Thyroid gland (tissue), 4 donors: ENCODE measurements around the gene PROX2. TPM values are rescaled to one million over a fixed set of nuclear protein-coding genes. Genes with fewer than 3 reads are reported as not detected.

ENCODE experiments used
- DNase-seq, 2 donors: peaks; one replicate each; pipeline ENCODE4 v3.0.0-alpha.2; 2019
- H3K27ac ChIP-seq, 3 donors: fragments of 200-600 bp; sonication (generic); 1 replicate in 2 of 3; 2 replicates in 1 of 3; pipeline ENCODE4 v1.5.1; 2016 to 2019; ENCODE audit warnings: mild to moderate bottlenecking in 1 of 3, moderate library complexity in 1 of 3
- H3K27me3 ChIP-seq: fragments of 200-600 bp; sonication (generic); one replicate; pipeline ENCODE4 v1.5.1; 2019
- H3K36me3 ChIP-seq, 2 donors: fragments of 200-600 bp; sonication (generic); one replicate each; pipeline ENCODE4 v1.5.1; 2016 to 2019
- H3K4me1 ChIP-seq, 2 donors: fragments of 200-600 bp; sonication (generic); one replicate each; pipeline ENCODE4 v1.5.1; 2017 to 2019
- H3K4me3 ChIP-seq, 3 donors: fragments of 200-600 bp; sonication (generic); replicated peaks in 1 of 3; 1 replicate in 2 of 3; 2 replicates in 1 of 3; pipeline ENCODE4 v1.5.1; 2016; ENCODE audit warnings: mild to moderate bottlenecking in 1 of 3
- H3K9me3 ChIP-seq: fragments of 200-600 bp; sonication (generic); one replicate; pipeline ENCODE4 v1.5.1; 2017
- POLR2A ChIP-seq, 2 donors: fragments of 450-650 bp; IDR thresholded peaks; one replicate each; pipeline ENCODE4 v1.6.1; 2017; ENCODE audit warnings: antibody characterized with exemption in 2 of 2, mild to moderate bottlenecking in 2 of 2, moderate library complexity in 1 of 2
- WGBS, 2 donors: methylation state at CpG; one replicate each; pipeline ENCODE4 v1.1.5; 2017; 5-methylcytosine and 5-hydroxymethylcytosine counted together
- intact Hi-C: fragments of 100-400 bp; cut with DNase I; formaldehyde crosslinking; loops from one replicate; pipeline ENCODE4 v1.15.1; 2023
- total RNA-seq, 4 donors: library from RNA; depleted of rRNA; stranded (reverse); fragments of >200 nt; gene quantifications; one replicate each; pipeline ENCODE4 v1.2.3, GENCODE V29; 2016
- TF ChIP-seq, protein P1 (sequence below), 6 experiments: fragments of 200-600 bp in 3 of 6; fragments of 450-650 bp in 3 of 6; sonication (generic) in 3 of 6; IDR thresholded peaks; one replicate each; pipeline ENCODE4 v1.5.1; 2016 to 2019; ENCODE audit warnings: antibody characterized with exemption in 6 of 6, mild to moderate bottlenecking in 2 of 6, inconsistent platforms in 1 of 6, moderate library complexity in 1 of 6

Gene PROX2
- total RNA-seq, 4 donors from 2014 or later = not detected

DNA sequence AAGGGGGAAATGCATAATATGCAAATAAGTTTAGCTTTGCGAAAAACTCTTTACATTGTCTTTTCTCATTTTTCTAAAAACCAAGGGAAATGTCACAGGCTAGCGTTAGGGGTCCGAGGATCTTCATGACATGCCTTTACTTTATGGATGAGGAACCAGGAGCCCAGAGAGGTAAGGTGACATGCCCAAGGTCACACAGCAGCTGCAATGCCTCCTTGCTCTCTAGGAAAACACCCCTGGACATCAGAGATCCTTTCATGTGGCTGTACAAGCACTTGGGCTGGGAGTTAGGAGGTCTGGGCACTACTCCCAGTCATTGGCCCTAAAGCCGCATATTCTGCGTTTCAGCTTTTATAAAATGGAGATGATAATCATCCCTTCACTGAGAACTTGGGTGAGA, 741 bp downstream of the PROX2 start:
- no peak overlapping the region for H3K4me3 ChIP-seq
- TF ChIP-seq, protein P1, sequence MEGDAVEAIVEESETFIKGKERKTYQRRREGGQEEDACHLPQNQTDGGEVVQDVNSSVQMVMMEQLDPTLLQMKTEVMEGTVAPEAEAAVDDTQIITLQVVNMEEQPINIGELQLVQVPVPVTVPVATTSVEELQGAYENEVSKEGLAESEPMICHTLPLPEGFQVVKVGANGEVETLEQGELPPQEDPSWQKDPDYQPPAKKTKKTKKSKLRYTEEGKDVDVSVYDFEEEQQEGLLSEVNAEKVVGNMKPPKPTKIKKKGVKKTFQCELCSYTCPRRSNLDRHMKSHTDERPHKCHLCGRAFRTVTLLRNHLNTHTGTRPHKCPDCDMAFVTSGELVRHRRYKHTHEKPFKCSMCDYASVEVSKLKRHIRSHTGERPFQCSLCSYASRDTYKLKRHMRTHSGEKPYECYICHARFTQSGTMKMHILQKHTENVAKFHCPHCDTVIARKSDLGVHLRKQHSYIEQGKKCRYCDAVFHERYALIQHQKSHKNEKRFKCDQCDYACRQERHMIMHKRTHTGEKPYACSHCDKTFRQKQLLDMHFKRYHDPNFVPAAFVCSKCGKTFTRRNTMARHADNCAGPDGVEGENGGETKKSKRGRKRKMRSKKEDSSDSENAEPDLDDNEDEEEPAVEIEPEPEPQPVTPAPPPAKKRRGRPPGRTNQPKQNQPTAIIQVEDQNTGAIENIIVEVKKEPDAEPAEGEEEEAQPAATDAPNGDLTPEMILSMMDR (IDR thresholded peaks at IDR 0.05) = no peak
- TF ChIP-seq POLR2A (IDR thresholded peaks at IDR 0.05) = no peak
- H3K27me3 ChIP-seq = no peaks in the 10 kb centered on the region
- no peaks in the 10 kb centered on the region for H3K36me3 ChIP-seq
- DNase-seq = no peak
- WGBS, 2 donors = 92 to 94% methylated on average over 5 of the region's 5 CpGs
- H3K27ac ChIP-seq = no peak overlapping the region
- intact Hi-C loops = no loop called here
- no peaks in the 10 kb centered on the region for H3K9me3 ChIP-seq
- no peaks in the 10 kb centered on the region for H3K4me1 ChIP-seq

DNA sequence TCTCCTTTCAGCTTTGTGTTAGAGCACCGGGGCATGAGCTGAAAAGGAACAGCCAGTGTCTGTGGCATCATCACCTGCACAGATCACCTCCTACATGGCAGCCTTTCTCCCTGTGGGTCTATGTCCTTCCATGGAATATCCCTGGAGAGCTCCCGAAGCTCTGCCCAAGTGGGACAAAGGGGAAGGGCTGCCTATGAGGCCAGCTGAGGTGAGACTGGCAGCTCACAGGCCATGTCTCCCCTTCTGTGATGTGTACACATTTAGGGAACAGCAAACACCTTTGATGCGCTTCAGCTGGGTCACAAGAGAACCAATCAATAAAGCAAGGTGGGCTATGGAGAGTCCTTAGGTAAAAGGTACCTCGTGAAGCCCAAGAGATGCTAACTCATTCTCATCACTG, 4.1 kb downstream of the PROX2 start:
- no peak for TF ChIP-seq POLR2A (IDR thresholded peaks at IDR 0.05)
- TF ChIP-seq, protein P1 (IDR thresholded peaks at IDR 0.05) = no peak
- no peaks in the 10 kb centered on the region for H3K27me3 ChIP-seq
- no peaks in the 10 kb centered on the region for H3K36me3 ChIP-seq
- no peak overlapping the region for H3K27ac ChIP-seq
- 86 to 94% methylated on average over 4 of the region's 4 CpGs for WGBS, 2 donors
- H3K4me3 ChIP-seq = no peak overlapping the region
- intact Hi-C loops = no loop called here
- no peak for DNase-seq
- no peaks in the 10 kb centered on the region for H3K4me1 ChIP-seq
- H3K9me3 ChIP-seq = no peaks in the 10 kb centered on the region

DNA sequence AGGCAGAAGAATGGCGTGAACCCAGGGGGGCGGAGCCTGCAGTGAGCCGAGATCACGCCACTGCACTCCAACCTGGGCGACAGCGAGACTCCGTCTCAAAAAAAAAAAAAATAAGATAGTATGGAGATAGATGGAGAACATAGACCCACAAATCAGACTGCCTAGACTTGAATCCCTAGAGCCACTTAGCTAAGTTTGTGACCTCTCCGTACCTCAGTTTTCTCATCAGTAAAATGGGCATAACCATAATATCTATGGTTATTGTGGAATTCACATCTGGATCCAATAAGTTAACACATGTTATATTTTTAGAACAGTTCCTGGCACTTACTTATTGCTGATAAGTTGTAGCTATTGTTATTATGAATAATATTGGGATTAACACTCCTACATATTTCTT, 7.2 kb downstream of the PROX2 start:
- H3K9me3 ChIP-seq = no peaks in the 10 kb centered on the region
- no peak for TF ChIP-seq POLR2A (IDR thresholded peaks at IDR 0.05)
- TF ChIP-seq, protein P1 (IDR thresholded peaks at IDR 0.05) = no peak
- H3K4me3 ChIP-seq = no peak overlapping the region
- DNase-seq = no peak
- H3K36me3 ChIP-seq = no peaks in the 10 kb centered on the region
- H3K27ac ChIP-seq = no peak overlapping the region
- WGBS, 2 donors = 92 to 95% methylated on average over 8 of the region's 8 CpGs
- no peaks in the 10 kb centered on the region for H3K4me1 ChIP-seq
- intact Hi-C loops = no loop called here
- H3K27me3 ChIP-seq = no peaks in the 10 kb centered on the region

DNA sequence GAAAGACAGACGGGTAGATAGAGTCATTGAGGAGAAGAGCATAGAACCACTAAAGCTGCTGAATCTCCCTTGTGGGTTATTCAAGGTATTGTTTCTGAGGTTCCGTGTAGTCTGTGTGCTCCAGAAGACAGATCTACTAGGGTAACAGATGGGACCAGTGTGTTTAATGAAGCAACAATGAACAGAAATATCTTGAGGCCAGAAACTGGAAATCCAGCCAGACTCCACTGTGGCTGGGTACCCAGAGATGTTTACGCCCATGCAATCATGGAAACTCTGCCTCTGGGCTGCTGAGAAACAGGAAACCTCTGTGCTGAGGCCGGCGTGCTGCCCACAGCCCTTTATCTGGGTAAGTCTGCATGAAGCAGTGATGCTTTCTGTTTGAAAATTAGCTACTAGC, 8.3 kb downstream of the PROX2 start:
- no peak for TF ChIP-seq POLR2A (IDR thresholded peaks at IDR 0.05)
- TF ChIP-seq, protein P1 (IDR thresholded peaks at IDR 0.05) = no peak
- Histone ChIP-seq H3K4me1 (no peaks in the 10 kb centered on the region), H3K27ac (no peak overlapping the region), H3K36me3 (no peaks in the 10 kb centered on the region), H3K27me3 (no peaks in the 10 kb centered on the region), H3K9me3 (no peaks in the 10 kb centered on the region), H3K4me3 (no peak overlapping the region)
- WGBS, 2 donors = 51 to 72% methylated on average over 5 of the region's 5 CpGs
- intact Hi-C loops = no loop called here
- DNase-seq = no peak

DNA sequence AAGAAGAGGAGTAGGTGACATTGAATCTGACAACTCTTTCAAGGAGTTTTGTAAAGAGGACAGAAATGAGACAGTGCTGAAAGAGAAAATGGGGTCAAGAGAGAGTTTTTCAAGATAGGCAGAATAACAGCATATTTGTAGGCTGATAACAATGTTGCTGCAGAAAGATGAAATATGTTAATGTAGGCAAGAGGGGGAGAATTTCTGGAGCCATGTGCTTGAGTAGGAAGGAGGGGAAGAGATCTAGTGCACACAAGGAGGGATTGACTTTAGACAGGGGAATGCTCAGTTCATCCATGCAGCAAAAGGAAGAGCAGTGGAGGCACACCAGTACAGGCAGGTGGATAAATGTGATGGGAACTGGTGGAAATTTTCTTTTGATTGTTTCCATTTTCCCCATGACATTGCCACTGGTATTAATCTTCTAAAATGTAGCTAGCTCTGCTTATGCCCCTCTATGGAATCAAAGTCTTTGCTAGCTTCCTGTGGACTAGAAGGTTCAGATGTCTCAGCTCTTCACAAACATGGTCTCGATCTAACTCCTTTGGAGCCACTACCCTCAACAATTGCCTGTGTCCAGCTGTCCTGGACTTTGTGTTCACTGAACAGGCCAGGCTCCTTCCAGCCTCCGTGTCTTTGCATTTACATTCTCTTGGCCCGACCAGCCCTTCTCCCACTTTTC, 9.1 kb downstream of the PROX2 start:
- no peaks in the 10 kb centered on the region for H3K9me3 ChIP-seq
- H3K4me1 ChIP-seq = no peaks in the 10 kb centered on the region
- no peak overlapping the region for H3K27ac ChIP-seq
- whole genome bisulfite sequencing, 2 donors = 81 to 85% methylated on average over 3 of the region's 3 CpGs
- no peak overlapping the region for H3K4me3 ChIP-seq
- no peaks in the 10 kb centered on the region for H3K27me3 ChIP-seq
- TF ChIP-seq, protein P1 (IDR thresholded peaks at IDR 0.05) = no peak
- no peak for TF ChIP-seq POLR2A (IDR thresholded peaks at IDR 0.05)
- no peak for DNase-seq
- H3K36me3 ChIP-seq = no peaks in the 10 kb centered on the region
- intact Hi-C loops = no loop called here
